GM19238 (cell line): ENCODE results near the gene SUCNR1.
"Not testable (repeated sequence)": the region's sequence is repeated elsewhere in the genome, so short reads cannot be mapped to it uniquely, and the experiment has no call there.

ENCODE experiments used
- DNase-seq: peaks from one replicate; pipeline ENCODE4 v3.0.0; 2011; ENCODE audit warnings: low spot score; ENCODE audit not compliant: insufficient read length

Gene SUCNR1

DNA sequence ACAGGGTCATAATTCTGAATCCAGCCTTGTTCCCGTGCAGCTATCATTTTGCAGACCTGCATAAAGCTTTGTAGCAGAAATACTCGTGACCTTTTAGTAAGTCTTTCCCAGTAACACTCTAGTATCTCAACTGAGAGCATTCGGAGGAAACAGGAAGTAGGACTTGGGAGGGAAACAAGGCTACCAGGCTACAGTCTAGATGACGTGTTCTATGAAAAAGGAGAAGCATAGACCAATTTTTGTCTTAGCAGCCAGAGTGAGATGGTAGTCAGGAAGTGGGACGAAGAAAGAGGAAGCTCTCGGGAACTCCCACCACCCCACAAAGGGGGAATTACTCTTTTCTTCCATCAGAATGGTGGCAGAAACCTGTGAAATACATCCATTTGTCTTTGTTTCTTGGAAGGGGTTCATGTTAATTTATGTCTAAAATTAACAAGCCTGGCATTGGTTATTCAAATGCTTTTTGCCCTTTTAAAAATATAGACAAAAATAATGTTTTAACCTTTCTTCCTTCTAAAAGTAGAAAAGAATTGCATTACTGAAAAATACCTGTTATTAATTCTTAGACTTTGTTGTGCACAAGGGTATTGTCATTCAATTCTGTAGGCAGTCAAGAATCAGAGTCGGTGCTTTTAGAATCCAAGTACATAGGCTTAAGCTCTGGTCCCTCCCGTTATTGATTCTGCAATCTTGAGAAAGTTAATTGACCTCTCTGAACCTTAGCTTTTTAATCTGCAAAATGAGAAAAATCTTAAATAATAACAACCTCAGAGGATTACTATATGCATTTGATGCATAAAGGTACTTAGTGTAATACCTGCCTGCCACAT lies 1.6 kb upstream of the SUCNR1 start:
- no peak for DNase-seq

DNA sequence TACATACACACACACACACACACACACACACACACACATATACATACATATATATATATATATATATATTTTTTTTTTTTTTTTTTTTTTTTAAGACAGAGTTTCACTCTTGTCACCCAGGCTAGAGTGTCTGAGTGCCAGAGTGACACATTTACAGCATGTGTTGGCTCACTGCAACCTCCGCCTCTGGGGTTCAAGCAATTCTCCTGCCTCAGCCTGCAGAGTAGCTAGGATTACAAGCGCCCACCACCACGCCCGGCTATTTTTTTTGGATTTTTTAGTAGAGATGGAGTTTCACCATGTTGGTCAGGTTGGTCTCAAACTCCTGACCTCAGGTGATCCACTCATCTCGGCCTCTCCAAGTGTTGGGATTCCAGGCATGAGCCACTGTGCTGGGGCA lies 636 bp downstream of the SUCNR1 start:
- not testable (repeated sequence) for DNase-seq

DNA sequence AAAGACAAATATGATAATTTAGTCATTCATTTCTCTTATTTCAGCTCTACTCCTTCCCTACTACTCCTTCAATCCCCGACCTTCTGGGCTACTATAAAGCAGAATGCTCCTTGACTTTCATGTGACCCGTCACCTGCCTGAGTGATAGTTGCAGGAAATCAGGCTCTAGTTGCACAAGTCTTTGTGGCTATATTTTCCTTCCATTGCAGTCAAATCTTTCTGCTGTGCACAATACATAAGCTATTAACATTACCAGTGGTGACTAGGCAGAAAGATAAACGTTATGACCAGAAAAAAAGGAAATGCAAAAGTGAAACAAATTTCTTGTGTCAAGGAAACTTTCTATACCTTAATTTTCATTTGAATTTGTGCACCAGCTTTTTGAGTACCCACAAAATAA lies 2.3 kb downstream of the SUCNR1 start:
- DNase-seq: no peak

DNA sequence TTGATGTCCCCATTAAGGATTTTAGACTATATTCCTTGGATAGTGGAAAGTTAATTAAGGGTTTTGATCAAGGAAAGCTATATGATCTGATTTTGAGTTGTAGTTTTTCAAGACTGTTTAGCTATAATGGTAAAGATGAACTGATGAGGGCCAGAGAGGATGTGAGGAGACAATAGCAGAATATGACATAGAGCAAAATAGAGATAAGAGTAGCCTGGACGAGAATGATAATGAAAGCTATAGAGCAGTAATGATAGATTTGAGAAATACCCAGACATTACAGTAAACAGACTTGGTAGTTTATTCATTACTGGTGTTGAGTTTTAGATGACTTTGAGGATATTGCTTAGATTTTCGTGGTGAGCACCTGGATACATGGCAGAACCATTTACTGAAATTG lies 3.8 kb downstream of the SUCNR1 start:
- DNase-seq: no peak

DNA sequence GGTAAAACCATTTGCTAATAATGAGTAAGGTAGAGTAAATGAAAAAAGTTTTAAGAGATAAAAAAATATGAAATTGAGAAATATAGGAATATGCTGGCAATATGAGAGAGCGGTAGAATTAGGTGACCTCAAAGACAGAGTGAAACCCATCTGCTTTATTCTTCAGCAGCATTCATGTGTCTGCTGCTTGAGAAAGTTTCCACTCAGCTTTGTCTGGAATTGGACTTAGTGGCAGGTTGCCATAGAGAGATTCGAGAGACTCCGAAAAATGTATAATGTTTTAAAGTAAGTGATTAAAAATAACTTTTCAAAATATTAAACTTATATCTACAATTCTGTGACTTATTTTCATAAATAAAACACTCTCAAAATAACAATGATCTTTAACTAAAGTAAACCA lies 5.0 kb downstream of the SUCNR1 start:
- no peak for DNase-seq

DNA sequence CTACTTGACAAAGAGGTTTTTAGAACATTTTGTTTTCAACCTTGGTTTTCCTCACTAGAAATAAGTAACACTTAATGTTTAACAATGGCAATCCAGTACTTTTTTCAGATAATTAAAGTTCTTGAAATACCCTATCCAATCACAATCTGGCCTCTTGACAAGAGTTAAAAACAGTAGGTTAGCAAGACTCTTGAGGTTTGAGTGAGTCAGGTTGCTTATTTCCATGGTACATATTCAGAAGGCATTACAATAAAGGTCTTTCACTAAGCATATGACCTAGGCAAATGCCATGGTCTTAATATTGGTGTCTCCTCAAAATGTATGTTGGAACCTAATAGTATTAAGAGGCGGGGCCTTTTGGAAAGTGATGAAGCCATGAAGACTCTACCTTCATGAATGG lies 5.6 kb downstream of the SUCNR1 start:
- no peak for DNase-seq

DNA sequence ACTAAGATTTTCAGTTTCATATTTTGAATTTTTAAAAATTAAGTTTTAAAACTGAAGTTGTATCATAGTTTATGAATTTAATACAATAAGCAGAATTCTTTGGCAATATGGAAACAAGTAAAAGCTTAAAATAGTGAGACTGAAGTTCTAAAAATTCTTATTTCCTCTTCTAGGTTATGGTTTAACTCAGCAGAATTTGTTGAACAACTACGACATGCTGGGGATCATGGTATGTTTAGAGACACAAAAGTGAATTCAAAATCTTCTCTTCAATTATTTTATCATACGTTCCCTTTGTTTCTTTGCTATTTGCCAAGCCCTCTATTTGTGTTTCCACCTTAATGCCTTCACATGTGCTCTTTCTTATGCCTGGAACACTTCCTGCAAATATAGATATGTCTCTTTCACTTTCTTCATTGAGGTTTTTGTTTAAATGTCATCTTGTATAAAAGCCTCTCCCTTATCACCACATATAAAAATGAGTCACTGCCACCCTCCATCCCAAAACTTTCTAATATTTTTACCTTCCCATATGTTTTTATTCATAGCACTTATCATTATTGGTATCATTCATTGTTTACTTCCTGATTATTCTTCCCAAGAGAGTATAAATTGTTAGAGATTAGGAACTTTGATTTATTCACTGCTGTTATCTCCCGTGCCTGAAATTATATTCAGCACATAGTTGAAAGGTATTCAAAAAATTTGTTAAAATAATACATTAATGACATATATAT lies 6.4 kb downstream of the SUCNR1 start:
- DNase-seq: no peak

DNA sequence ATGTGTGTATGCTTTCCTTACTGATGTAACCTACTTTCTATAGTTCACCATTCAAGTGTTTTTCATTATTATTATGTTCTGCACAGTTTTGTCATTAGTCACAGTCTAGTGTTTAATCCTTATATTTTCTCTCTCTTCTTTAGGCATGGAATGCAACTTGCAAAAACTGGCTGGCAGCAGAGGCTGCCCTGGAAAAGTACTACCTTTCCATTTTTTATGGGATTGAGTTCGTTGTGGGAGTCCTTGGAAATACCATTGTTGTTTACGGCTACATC lies 6.9 kb downstream of the SUCNR1 start:
- DNase-seq: no peak

DNA sequence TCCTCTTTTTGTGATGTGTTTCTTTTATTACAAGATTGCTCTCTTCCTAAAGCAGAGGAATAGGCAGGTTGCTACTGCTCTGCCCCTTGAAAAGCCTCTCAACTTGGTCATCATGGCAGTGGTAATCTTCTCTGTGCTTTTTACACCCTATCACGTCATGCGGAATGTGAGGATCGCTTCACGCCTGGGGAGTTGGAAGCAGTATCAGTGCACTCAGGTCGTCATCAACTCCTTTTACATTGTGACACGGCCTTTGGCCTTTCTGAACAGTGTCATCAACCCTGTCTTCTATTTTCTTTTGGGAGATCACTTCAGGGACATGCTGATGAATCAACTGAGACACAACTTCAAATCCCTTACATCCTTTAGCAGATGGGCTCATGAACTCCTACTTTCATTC lies 7.7 kb downstream of the SUCNR1 start:
- no peak for DNase-seq

DNA sequence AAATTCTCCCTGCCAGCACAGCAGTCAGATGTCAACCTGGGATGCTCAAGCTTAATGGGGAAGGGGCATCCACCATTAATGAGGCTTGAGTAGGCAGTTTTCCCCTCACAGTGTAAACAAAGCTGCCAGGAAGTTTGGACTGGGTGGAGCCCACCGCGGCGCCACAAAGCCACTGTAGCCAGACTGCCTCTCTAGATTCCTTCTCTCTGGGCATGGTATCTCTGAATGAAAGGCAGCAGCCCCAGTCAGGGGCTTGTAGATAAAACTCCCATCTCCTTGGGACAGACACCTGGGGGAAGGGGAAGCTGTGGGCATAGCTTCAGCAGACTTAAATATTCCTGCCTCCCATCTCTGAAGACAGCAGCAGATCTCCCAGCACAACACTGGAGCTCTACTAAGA lies 12.0 kb downstream of the SUCNR1 start:
- not testable (repeated sequence) for DNase-seq

DNA sequence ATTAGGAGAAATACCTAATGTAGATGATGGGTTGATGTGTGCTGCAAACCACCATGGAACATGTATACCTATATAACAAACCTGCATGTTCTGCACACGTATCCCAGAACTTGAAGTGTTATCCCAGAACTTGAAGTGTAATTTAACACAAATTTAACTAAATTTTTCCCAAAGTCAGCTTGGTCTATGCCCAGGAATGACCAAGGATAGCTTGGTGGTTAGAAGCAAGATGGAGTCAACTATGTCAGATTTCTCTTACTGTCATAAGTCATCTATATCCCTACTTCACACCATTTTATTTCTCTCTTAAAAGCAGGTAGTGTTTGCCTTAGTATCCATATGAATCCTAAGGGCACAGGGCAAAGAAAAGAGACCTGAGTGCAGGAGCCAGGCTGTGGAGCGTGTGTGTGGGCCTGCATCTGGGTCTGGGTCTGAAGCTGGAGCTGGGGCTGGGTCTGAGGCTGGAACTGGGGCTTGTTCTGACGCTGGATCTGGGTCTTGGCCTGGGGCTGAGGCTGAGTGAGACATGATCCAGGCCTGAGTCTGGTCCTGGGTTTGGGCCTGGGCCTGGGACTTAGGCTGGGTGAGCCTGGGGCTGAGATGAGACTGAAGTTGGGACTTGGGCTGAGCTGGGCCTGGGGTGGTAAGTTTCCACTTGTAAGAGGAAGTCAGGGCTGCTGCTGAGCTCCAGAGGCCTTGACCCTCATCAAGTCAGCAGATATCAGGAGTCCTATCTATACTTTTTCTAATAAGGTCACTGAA lies 14.2 kb downstream of the SUCNR1 start:
- DNase-seq: not testable (repeated sequence)

DNA sequence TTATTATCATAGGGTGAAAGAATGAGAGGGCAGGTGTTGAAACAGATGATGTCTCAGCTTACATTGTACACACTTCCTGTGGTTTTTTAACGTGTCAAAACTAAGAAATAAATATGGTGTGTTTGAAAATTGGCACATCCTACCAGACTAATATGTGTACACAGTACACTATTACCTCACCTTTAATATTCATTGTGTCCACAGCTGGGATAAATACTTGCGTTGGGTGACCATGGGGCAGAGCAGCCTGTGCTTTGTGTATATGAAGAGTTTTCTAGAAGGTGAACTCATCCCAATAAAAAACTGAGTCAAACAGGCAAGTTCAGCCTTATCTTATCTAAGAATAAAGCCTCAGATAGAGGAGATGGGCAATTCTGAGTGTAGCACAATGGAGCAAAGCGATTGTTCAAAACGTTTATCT lies 17.3 kb downstream of the SUCNR1 start:
- no peak for DNase-seq

DNA sequence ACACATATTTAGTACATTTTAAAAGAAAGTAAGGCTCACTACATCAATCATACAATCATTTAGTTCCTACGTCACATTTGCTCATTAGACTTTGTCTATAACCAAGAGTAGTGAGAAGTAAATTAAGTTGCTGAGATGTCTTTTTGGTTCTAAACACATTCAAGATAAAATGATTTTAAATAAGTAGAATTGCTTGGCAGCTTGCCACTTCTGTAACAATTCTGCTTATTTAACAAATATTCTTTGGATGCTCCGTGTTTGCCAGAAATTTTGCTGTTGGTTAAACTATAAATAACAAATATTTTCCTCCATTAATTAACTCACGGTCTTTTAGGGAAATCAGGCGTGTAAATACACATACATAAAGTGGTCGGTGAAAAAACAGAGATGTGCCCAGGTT lies 18.3 kb downstream of the SUCNR1 start:
- DNase-seq: no peak

DNA sequence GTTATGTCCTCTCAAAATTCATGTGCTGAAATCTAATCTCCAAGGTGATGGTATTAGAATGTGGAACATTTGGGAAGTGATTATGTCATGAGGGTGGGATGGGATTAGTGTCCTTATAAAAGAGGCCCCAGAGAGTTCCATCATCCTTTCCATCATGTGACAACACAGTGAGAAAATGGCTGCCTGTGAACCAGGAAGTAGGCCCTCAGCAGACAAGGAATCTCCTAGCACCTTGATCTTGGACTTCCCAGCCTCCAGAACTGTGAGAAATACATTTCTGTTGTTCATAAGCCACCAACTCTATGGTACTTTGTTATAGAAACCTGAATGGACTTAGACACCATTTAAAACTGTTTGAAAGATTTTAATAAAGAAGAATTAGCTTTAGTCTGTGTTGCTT lies 20.8 kb downstream of the SUCNR1 start:
- no peak for DNase-seq

DNA sequence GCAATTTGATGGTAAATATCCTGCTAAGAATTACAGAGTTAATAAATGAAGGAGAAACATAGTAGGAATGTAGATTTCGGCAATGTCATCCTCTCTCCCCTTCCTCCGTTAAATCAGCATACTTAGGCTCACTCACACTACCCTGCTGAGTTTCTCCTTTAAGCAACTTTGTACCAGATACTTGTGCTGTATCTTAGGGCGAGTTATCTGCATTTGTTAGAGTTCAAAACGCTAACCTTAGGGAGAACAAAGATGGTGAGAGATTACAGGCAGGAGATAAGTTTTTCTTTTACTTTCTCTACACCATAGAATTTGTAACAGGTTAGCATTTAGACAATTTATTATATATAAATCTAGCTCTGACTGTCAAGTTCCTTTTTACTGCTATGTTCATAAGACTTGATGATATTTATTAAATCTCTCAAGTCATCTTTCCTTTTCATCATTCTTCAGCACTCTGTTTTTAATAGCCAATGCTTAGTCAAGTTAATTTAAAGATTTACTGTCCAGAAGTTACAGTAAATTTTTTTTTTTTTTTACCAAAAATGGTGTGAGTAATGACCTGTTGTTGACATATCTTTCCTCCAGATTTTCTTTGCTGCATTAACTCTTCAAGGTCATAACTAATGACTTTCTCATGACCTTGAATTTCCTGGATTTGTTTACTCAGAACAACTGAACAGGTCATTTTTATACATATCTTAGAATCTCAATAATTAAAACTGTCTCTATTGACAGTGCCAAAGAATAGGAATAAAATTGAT lies 22.2 kb downstream of the SUCNR1 start:
- no peak for DNase-seq

DNA sequence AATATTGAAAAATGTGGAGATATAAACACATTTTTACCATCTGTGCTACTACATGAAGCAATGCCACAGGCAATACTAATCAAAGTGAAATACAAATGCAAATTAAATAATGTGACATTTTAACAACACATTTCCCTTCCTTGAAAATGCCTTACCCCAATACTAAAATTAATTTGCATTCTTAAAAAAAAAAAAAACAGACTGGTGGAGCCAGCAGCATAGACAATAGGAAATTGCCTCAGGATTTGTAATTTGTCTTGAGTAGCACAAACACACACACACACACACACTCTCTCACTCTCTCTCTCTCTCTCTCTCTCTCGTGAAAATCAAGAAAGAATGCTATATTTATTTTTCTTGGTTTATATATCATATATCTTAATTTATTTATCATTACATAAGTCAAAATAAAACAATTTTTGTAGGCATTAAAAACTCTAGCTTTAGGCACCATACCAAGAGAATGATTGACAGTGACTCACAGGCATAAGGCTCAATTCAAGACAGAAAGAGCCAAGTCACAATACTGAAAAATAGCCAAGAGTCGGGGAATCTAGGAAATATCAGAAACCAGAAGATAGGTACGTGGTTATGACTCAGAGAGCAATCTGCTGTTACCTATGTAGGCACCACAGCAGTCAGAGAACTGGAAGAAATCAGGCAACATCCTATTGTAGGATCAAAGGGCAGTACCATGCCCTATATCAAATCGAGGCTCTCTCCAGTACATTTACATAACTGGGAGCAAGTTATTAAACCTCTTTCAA lies 23.0 kb downstream of the SUCNR1 start:
- DNase-seq: no peak

DNA sequence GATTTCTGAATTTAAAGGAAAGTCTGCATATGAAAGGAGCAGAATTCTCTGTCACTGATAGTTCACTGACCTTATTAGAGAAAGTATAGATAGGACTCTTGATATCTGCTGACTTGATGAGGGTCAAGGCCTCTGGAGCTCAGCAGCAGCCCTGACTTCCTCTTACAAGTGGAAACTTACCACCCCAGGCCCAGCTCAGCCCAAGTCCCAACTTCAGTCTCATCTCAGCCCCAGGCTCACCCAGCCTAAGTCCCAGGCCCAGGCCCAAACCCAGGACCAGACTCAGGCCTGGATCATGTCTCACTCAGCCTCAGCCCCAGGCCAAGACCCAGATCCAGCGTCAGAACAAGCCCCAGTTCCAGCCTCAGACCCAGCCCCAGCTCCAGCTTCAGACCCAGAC lies 24.7 kb downstream of the SUCNR1 start:
- not testable (repeated sequence) for DNase-seq

DNA sequence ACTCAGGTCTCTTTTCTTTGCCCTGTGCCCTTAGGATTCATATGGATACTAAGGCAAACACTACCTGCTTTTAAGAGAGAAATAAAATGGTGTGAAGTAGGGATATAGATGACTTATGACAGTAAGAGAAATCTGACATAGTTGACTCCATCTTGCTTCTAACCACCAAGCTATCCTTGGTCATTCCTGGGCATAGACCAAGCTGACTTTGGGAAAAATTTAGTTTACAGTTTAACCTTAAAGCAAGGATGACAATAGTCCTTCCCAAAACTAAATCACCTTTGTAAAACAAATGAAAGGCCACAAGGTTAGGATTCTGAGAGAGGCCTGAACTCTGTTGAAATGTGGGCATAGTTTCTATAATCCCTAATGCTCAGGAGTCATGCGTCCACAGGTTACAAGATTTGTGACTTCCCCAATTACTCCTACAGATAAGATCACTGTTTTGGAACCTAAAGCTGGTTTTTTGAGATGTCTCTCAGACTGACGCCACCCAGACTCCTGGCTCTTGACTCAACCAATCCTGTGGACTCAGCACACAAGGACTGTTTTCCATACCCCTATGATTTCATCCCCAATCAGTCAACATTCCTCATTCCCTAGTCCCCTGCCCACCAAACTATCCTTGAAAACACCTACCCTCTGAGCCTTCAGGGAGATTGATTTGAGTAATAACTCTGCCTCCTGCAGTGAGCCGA lies 25.3 kb downstream of the SUCNR1 start:
- not testable (repeated sequence) for DNase-seq

DNA sequence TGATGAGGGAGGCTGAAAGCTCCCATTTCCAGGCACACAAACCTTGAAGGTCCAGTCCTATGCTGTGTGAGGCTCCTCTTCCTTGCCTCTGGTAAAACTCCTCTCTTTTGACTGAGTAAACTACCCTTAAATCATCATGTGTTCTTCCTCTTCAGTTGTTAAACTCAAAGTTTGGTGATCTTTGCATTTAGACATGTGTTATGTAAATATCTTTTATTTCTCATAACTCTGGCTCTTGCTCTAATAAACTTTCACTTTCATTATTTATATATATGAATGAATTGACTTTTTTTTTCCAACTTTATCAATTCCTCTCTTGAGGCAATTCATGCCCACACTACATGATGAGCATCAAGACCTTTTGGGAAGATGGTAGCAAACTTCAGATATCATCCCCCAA lies 26.6 kb downstream of the SUCNR1 start:
- no peak for DNase-seq

DNA sequence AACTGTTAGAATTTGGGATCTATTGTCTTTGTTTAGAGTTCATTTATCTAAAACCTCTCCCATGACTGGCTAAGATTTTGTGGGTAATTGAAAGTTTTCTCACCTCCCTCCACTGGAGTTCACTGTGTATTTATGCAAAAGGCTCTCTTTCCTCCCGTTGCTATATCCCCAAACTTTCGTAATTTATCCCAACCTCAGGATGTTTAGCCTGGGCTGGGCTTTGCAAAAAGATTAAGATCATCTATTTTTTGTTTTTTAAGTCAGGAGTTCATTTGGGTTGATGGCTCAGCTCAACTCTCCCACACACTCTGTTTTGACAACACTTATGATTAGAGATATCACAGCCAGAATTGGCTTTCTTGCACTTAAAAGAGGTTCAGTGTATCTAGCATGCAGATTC lies 27.0 kb downstream of the SUCNR1 start:
- no peak for DNase-seq
